HL-60 (cell line): ENCODE measurements around the gene GRID2.

Experiments used
- POLR2AphosphoS5 ChIP-seq: IDR thresholded peaks from 2 replicates; pipeline ENCODE4 v1.6.1; 2012; ENCODE audit warnings: low read depth
- TF ChIP-seq, protein P1 (sequence below): IDR thresholded peaks from one replicate; pipeline ENCODE4 v1.5.1; 2011; ENCODE audit warnings: low read length, control low read depth, inconsistent platforms; ENCODE audit not compliant: insufficient read depth

DNA sequence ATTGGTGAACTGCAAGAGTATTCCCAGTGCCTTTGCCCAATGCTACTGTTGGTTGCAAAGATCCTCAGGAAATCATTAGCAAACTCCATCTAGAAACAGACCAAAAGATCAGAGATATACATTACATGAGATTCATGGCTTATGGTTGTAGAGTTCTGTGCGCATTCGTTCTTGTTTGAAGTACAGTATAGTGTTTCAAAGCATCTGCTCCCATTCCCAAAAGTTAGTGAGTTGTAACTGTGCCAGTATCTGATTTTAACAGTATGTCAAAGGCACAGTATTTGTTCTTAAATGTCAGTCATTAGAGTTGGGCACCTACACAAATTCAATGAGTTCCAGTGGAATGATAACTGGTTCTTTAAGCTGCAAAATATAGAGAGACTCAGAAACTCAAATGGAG is 1210.1 kb downstream of the GRID2 start:
- TF ChIP-seq, protein P1, sequence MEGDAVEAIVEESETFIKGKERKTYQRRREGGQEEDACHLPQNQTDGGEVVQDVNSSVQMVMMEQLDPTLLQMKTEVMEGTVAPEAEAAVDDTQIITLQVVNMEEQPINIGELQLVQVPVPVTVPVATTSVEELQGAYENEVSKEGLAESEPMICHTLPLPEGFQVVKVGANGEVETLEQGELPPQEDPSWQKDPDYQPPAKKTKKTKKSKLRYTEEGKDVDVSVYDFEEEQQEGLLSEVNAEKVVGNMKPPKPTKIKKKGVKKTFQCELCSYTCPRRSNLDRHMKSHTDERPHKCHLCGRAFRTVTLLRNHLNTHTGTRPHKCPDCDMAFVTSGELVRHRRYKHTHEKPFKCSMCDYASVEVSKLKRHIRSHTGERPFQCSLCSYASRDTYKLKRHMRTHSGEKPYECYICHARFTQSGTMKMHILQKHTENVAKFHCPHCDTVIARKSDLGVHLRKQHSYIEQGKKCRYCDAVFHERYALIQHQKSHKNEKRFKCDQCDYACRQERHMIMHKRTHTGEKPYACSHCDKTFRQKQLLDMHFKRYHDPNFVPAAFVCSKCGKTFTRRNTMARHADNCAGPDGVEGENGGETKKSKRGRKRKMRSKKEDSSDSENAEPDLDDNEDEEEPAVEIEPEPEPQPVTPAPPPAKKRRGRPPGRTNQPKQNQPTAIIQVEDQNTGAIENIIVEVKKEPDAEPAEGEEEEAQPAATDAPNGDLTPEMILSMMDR, result no peak
- no peak for TF ChIP-seq POLR2AphosphoS5
